ENCODE results near the gene METTL21A. TPM values are rescaled to one million over a fixed set of nuclear protein-coding genes. Genes with fewer than 3 reads are reported as not detected.

The METTL21A gene
- total and polyA plus RNA-seq, 9 of the 15 experiments (the other 6 are each of a cell fraction or from before 2014, with no cell fraction given) = 9.1 to 46.5 (median 37.4) TPM

- ATAC-seq = no peak
- no peak overlapping the region for H3K9ac ChIP-seq (ENCODE audit: insufficient read depth in 1 of 2, low read depth in 2 of 2, low read length in 2 of 2)
- TF ChIP-seq SAFB (IDR thresholded peaks at IDR 0.05; ENCODE audit: borderline replicate concordance, low read depth, low read length) (no peak), ETS1 (conservative IDR thresholded peaks at IDR 0.05; ENCODE audit: control insufficient read depth, low read depth, low read length) (no peak), ATF2 (CRISPR knock-in tag; IDR thresholded peaks at IDR 0.05) (no peak), PHB2 (IDR thresholded peaks at IDR 0.05; ENCODE audit: low read depth) (no peak), ARHGAP35 (IDR thresholded peaks at IDR 0.05; ENCODE audit: partially characterized antibody) (no peak)
- TF ChIP-seq, protein P1, sequence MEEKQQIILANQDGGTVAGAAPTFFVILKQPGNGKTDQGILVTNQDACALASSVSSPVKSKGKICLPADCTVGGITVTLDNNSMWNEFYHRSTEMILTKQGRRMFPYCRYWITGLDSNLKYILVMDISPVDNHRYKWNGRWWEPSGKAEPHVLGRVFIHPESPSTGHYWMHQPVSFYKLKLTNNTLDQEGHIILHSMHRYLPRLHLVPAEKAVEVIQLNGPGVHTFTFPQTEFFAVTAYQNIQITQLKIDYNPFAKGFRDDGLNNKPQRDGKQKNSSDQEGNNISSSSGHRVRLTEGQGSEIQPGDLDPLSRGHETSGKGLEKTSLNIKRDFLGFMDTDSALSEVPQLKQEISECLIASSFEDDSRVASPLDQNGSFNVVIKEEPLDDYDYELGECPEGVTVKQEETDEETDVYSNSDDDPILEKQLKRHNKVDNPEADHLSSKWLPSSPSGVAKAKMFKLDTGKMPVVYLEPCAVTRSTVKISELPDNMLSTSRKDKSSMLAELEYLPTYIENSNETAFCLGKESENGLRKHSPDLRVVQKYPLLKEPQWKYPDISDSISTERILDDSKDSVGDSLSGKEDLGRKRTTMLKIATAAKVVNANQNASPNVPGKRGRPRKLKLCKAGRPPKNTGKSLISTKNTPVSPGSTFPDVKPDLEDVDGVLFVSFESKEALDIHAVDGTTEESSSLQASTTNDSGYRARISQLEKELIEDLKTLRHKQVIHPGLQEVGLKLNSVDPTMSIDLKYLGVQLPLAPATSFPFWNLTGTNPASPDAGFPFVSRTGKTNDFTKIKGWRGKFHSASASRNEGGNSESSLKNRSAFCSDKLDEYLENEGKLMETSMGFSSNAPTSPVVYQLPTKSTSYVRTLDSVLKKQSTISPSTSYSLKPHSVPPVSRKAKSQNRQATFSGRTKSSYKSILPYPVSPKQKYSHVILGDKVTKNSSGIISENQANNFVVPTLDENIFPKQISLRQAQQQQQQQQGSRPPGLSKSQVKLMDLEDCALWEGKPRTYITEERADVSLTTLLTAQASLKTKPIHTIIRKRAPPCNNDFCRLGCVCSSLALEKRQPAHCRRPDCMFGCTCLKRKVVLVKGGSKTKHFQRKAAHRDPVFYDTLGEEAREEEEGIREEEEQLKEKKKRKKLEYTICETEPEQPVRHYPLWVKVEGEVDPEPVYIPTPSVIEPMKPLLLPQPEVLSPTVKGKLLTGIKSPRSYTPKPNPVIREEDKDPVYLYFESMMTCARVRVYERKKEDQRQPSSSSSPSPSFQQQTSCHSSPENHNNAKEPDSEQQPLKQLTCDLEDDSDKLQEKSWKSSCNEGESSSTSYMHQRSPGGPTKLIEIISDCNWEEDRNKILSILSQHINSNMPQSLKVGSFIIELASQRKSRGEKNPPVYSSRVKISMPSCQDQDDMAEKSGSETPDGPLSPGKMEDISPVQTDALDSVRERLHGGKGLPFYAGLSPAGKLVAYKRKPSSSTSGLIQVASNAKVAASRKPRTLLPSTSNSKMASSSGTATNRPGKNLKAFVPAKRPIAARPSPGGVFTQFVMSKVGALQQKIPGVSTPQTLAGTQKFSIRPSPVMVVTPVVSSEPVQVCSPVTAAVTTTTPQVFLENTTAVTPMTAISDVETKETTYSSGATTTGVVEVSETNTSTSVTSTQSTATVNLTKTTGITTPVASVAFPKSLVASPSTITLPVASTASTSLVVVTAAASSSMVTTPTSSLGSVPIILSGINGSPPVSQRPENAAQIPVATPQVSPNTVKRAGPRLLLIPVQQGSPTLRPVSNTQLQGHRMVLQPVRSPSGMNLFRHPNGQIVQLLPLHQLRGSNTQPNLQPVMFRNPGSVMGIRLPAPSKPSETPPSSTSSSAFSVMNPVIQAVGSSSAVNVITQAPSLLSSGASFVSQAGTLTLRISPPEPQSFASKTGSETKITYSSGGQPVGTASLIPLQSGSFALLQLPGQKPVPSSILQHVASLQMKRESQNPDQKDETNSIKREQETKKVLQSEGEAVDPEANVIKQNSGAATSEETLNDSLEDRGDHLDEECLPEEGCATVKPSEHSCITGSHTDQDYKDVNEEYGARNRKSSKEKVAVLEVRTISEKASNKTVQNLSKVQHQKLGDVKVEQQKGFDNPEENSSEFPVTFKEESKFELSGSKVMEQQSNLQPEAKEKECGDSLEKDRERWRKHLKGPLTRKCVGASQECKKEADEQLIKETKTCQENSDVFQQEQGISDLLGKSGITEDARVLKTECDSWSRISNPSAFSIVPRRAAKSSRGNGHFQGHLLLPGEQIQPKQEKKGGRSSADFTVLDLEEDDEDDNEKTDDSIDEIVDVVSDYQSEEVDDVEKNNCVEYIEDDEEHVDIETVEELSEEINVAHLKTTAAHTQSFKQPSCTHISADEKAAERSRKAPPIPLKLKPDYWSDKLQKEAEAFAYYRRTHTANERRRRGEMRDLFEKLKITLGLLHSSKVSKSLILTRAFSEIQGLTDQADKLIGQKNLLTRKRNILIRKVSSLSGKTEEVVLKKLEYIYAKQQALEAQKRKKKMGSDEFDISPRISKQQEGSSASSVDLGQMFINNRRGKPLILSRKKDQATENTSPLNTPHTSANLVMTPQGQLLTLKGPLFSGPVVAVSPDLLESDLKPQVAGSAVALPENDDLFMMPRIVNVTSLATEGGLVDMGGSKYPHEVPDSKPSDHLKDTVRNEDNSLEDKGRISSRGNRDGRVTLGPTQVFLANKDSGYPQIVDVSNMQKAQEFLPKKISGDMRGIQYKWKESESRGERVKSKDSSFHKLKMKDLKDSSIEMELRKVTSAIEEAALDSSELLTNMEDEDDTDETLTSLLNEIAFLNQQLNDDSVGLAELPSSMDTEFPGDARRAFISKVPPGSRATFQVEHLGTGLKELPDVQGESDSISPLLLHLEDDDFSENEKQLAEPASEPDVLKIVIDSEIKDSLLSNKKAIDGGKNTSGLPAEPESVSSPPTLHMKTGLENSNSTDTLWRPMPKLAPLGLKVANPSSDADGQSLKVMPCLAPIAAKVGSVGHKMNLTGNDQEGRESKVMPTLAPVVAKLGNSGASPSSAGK (IDR thresholded peaks at IDR 0.05) = no peak
- TF ChIP-seq, protein P2, sequence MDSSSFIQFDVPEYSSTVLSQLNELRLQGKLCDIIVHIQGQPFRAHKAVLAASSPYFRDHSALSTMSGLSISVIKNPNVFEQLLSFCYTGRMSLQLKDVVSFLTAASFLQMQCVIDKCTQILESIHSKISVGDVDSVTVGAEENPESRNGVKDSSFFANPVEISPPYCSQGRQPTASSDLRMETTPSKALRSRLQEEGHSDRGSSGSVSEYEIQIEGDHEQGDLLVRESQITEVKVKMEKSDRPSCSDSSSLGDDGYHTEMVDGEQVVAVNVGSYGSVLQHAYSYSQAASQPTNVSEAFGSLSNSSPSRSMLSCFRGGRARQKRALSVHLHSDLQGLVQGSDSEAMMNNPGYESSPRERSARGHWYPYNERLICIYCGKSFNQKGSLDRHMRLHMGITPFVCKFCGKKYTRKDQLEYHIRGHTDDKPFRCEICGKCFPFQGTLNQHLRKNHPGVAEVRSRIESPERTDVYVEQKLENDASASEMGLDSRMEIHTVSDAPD (CRISPR knock-in tag; IDR thresholded peaks at IDR 0.05) = no peak
Observed at GRCh38 chr2:207616185-207616584, 9.0 kb downstream of the METTL21A start.

More at GRCh38 chr2:207616185-207616584, 9.0 kb downstream of the METTL21A start:
- Histone ChIP-seq H3K4me3 (no peak overlapping the region), H2AFZ (ENCODE audit: low read depth, low read length) (no peak overlapping the region), H3K9me1 (ENCODE audit: control insufficient read depth, insufficient read depth, low read length) (no peaks in the 10 kb centered on the region), H3K79me2 (ENCODE audit: control insufficient read depth, insufficient read depth, low read length) (no peaks in the 10 kb centered on the region), H3K27me3 (ENCODE audit: control insufficient read depth in 2 of 2, insufficient read depth in 2 of 2, low read length in 2 of 2) (no peaks in the 10 kb centered on the region), H3K27ac (ENCODE audit: extremely low read depth, low read depth, low read length) (no peak overlapping the region), H3K9me3 (replicated peaks; ENCODE audit: control insufficient read depth, insufficient read depth, low read depth, low read length) (no peaks in the 10 kb centered on the region), H3K4me2 (ENCODE audit: insufficient read depth, low read length) (no peak overlapping the region), H3K4me1 (replicated peaks in 1 of 2; ENCODE audit: control insufficient read depth in 2 of 2, insufficient read depth in 2 of 2, low read length in 2 of 2) (no peaks in the 10 kb centered on the region), H4K20me1 (replicated peaks; ENCODE audit: control insufficient read depth, insufficient read depth, low read length) (no peaks in the 10 kb centered on the region), H3K36me3 (ENCODE audit: control insufficient read depth, insufficient read depth, low read length) (peaks cover 61% of the 10 kb centered on the region; the same call in 2 of the 3 replicates)
- ChIA-PET CTCF (ENCODE audit: low intra/inter-chr PET ratio) (no interaction called here), POLR2A (no interaction called here)
- in situ Hi-C loops (cut with MboI) (no loop called here), intact Hi-C loops (cut with micrococcal nuclease) (no loop called here)
- DNase-seq (ENCODE audit: extremely low read depth in 1 of 4, low spot score in 3 of 4) (no peak), FAIRE-seq (no peak)
- no TSS peak for BruUV-seq (replicated peaks)
- WGBS (ENCODE audit: insufficient coverage, low coverage, missing lambda C conversion rate) = 38% methylated on average over 4 of the region's 4 CpGs

Measured in K562 (cell line).